HEK293T (cell line): Measurements from ENCODE around the gene RAB44.

Source experiments
- CTCF ChIA-PET: fragments of 350-600 bp; formaldehyde crosslinking; extraction: SDS; loops from one replicate; lab custom pipeline; 2021; ENCODE audit warnings: antibody characterized with exemption, inconsistent platforms; lab: Yijun Ruan, JAX
- POLR2A ChIA-PET: fragments of 350-600 bp; formaldehyde crosslinking; extraction: SDS; loops from one replicate; lab custom pipeline; 2020; ENCODE audit warnings: antibody characterized with exemption, inconsistent platforms; lab: Yijun Ruan, JAX
- DNase-seq: peaks from one replicate; pipeline ENCODE4 v3.0.0; 2012; ENCODE audit warnings: mixed read lengths; ENCODE audit errors: extremely low spot score
- ARNT ChIP-seq: fragments of 450-650 bp; IDR thresholded peaks from 2 replicates; pipeline ENCODE4 v1.6.1; 2017; ENCODE audit warnings: mild to moderate bottlenecking
- BHLHE40 ChIP-seq: fragments of 450-650 bp; IDR thresholded peaks from 2 replicates; pipeline ENCODE4 v1.6.1; 2016; ENCODE audit warnings: mild to moderate bottlenecking, moderate library complexity, borderline replicate concordance
- CTBP1 ChIP-seq: fragments of 450-650 bp; IDR thresholded peaks from 2 replicates; pipeline ENCODE4 v1.6.1; 2016; ENCODE audit warnings: borderline replicate concordance
- ELF4 ChIP-seq: fragments of 450-650 bp; IDR thresholded peaks from 2 replicates; pipeline ENCODE4 v1.6.1; 2017; ENCODE audit warnings: antibody characterized with exemption
- FOXA1 ChIP-seq: fragments of 450-650 bp; IDR thresholded peaks from 2 replicates; pipeline ENCODE4 v1.6.1; 2016; ENCODE audit warnings: mild to moderate bottlenecking
- FOXK2 ChIP-seq: fragments of 450-650 bp; IDR thresholded peaks from 2 replicates; pipeline ENCODE4 v1.6.1; 2016; ENCODE audit warnings: mild to moderate bottlenecking
- FOXM1 ChIP-seq: fragments of 450-650 bp; IDR thresholded peaks from 2 replicates; pipeline ENCODE4 v1.6.1; 2017; ENCODE audit warnings: mild to moderate bottlenecking, borderline replicate concordance
- HDGF ChIP-seq: fragments of 450-650 bp; IDR thresholded peaks from 2 replicates; pipeline ENCODE4 v1.6.1; 2017; ENCODE audit warnings: antibody characterized with exemption, borderline replicate concordance
- L3MBTL2 ChIP-seq: fragments of 450-650 bp; conservative IDR thresholded peaks from 2 replicates; pipeline ENCODE4 v1.6.1; 2016; ENCODE audit warnings: mild to moderate bottlenecking
- LEF1 ChIP-seq: fragments of 450-650 bp; IDR thresholded peaks from 2 replicates; pipeline ENCODE4 v1.6.1; 2017; ENCODE audit warnings: mild to moderate bottlenecking, borderline replicate concordance
- NFRKB ChIP-seq: fragments of 450-650 bp; IDR thresholded peaks from 2 replicates; pipeline ENCODE4 v1.6.1; 2016; ENCODE audit warnings: mild to moderate bottlenecking, moderate library complexity
- PKNOX1 ChIP-seq: fragments of 450-650 bp; IDR thresholded peaks from 2 replicates; pipeline ENCODE4 v1.6.1; 2016
- SP1 ChIP-seq: fragments of 450-650 bp; IDR thresholded peaks from 2 replicates; pipeline ENCODE4 v1.6.1; 2017
- SUZ12 ChIP-seq: fragments of 450-650 bp; IDR thresholded peaks from 2 replicates; pipeline ENCODE4 v1.6.1; 2016; ENCODE audit warnings: mild to moderate bottlenecking
- TARDBP ChIP-seq: fragments of 450-650 bp; IDR thresholded peaks from 2 replicates; pipeline ENCODE4 v1.6.1; 2016
- ZNF384 ChIP-seq: fragments of 450-650 bp; IDR thresholded peaks from 2 replicates; pipeline ENCODE4 v1.6.1; 2016

Gene RAB44

DNA sequence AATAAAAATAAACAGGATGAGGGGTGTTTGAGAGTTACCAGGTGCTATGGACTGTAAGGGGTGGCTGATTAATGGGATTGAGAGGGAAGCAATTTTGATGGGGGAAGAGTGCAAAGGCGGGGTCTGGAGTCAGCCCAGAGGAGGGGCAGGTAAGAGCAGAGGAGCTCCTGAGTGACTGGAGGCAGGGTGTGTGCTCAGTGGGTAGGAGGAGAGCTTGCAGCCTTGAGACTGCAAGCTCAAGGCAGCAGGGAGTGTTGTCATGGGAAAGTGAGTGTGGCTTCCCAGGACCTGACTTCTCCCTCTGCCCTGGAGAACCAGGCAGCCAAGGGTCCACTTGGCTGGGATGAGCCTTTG is 54.2 kb downstream of the RAB44 start:
- TF ChIP-seq HDGF, result no peak
- no peak for TF ChIP-seq TARDBP
- no peak for TF ChIP-seq CTBP1
- no peak for TF ChIP-seq L3MBTL2
- TF ChIP-seq FOXM1, result no peak
- no peak for TF ChIP-seq ZNF384
- TF ChIP-seq PKNOX1, result no peak
- no peak for TF ChIP-seq SP1
- TF ChIP-seq SUZ12, result no peak
- TF ChIP-seq ARNT, result no peak
- TF ChIP-seq ELF4, result no peak
- no peak for TF ChIP-seq LEF1
- TF ChIP-seq FOXK2, result no peak
- no peak for TF ChIP-seq NFRKB
- no peak for TF ChIP-seq BHLHE40
- no peak for DNase-seq
- POLR2A ChIA-PET, result no interaction called here
- CTCF ChIA-PET, result interaction anchor here (1.6 kb wide), 1 partner anchor 14 kb away, joined by 6 read pairs; no protein-coding TSS in a partner anchor

GRCh38 chr6:36752187-36752885 is 54.7 kb downstream of the RAB44 start:
- ChIA-PET CTCF (interaction anchor here (1.6 kb wide), 1 partner anchor 13 kb away, joined by 6 read pairs; no protein-coding TSS in a partner anchor), POLR2A (no interaction called here)
- no peak for DNase-seq

GRCh38 chr6:36752886-36753506 is 55.4 kb downstream of the RAB44 start:
- ChIA-PET POLR2A (no interaction called here), CTCF (interaction anchor here (0.6 to 1.6 kb wide), 4 partner anchors 13 to 447 kb away, joined by 4 to 6 read pairs (median 4); no protein-coding TSS in a partner anchor)
- DNase-seq, result no peak
- no peak for TF ChIP-seq FOXK2
- no peak for TF ChIP-seq HDGF
- TF ChIP-seq FOXA1, result no peak
- TF ChIP-seq NFRKB, result no peak

More at GRCh38 chr6:36752187-36752885, 54.7 kb downstream of the RAB44 start:
- TF ChIP-seq CTBP1, result no peak
- no peak for TF ChIP-seq FOXM1
- TF ChIP-seq BHLHE40, result no peak
- no peak for TF ChIP-seq LEF1
- no peak for TF ChIP-seq ELF4
- TF ChIP-seq SUZ12, result no peak
- no peak for TF ChIP-seq SP1
- no peak for TF ChIP-seq FOXK2
- no peak for TF ChIP-seq NFRKB
- no peak for TF ChIP-seq PKNOX1
- no peak for TF ChIP-seq HDGF

DNA sequence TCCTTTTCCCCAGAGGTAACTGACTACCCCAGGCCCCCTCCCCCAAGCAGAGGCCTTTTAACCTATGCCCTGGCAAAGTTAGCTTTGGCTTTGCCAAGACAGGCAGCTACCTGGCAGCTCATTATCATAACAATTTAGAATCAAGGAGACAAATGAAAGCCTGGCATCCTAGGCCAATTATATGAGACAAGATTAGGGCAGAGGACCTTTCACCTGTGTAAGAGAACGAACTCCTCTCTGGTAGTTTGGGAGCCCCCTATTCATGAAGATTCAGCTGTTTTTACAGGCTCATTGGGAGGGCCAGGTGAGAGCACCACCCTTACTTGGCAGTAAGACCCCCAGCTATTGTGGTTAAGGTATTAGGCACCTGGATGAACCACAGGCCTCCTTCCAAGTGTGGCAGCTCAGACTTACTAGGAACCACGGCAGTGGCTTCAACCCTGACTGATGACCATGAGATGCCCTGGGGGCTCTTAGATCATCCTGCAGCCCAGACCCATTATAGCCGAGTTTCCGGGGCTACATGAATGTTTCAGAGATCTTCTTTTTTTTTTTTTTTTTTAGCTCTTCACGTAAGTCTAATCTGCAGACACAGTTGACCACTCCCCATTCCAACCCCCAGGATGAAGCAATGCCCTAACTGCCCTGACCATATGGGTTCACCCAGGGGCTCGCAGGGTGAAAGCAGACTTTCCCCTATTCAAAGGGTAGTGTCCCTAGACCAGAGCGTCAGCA is 56.2 kb downstream of the RAB44 start:
- no peak for DNase-seq
- ChIA-PET CTCF (interaction anchor here (0.6 to 1.4 kb wide), 4 partner anchors 12 to 448 kb away, joined by 4 to 5 read pairs (median 4); no protein-coding TSS in a partner anchor), POLR2A (no interaction called here)
- no peak for TF ChIP-seq ELF4
- no peak for TF ChIP-seq SP1
- TF ChIP-seq FOXA1, result no peak
- TF ChIP-seq HDGF, result no peak
- TF ChIP-seq PKNOX1, result no peak
- TF ChIP-seq ZNF384, result no peak
- no peak for TF ChIP-seq CTBP1
- no peak for TF ChIP-seq LEF1
- no peak for TF ChIP-seq BHLHE40

DNA sequence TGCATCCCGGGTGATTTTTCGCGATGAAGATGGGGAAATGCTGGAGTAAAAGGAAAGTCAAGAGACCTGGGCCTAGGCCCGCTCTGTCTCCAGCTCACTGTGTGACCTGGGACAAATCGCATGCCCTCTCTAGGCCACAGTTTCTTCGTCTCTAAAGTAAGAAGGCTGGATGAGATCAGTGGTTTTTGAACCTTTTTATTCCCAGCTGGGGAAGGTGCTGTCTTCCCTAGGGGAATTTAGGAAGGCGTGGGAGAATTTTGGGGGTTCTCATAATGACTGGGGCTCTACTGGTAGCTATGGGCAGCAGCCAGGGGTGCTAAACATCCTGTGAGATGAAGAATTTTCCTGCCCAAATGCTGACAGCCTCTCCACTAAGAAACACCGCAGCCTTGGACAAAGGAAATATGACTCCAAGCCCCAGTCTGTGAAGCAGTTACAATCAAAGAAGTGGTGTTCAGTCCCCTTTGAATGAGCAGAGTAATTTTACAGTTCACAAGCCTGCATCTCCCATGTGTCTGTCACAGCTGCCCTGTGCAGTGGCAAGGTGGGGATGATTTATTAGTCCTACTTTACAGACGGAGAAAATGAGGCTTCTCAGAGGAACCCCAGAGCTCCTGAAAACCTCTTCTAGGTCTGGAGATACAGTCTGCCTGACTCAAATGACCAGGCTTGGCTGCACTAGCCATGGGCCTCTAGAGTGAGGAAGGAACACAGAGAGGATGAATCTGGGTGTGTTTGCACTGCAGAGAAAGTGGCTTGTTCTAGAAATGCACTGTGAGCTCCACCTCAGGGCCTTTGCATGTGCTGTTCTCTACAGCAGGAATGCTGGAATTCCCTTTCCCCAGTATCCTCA is 57.2 kb downstream of the RAB44 start:
- no peak for DNase-seq
- TF ChIP-seq L3MBTL2 (no peak), FOXK2 (no peak), TARDBP (no peak), ZNF384 (no peak), CTBP1 (no peak), ELF4 (no peak), HDGF (no peak), LEF1 (no peak), NFRKB (no peak), PKNOX1 (no peak)
- CTCF ChIA-PET, result interaction anchor here (1.0 to 1.4 kb wide), 3 partner anchors 11 to 140 kb away, joined by 4 to 5 read pairs (median 4); no protein-coding TSS in a partner anchor
- POLR2A ChIA-PET, result no interaction called here
